ENCODE measurements around the gene FAM83F.
"Not testable (repeated sequence)": the region's sequence is repeated elsewhere in the genome, so short reads cannot be mapped to it uniquely, and the experiment has no call there.

FAM83F gene

DNA sequence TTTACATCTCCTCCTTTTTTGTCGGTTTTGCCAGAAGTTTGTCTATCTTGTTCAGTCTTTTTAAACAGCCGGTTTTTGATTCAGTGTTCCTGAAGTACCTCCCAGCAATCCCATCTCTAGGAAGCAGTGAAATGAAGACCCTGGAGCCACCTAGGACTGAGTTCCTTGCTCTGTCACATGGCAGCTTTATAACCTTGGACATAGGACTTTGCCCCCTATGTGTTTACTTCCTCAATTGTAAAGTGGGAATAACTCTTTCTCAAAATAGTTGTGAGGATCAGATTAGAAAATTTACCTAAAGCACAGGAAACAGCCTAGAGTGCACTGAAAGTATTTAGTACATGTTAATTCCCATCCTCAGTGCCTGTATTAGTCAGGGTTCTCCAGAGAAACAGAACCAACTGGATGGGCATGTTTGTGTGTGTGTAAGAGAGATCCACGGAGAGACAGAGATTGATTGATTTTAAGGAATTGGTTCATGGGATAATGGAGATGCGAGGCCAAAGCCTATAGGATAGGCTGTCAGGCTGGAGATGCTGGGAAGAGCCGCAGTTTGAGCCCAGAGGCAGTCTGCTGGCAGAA lies 20.0 kb downstream of the FAM83F start:
- no peak for DNase-seq (ENCODE audit: low spot score)

- DNase-seq (ENCODE audit: low spot score), result no peak
Observed at GRCh38 chr22:40015358-40015976, 20.7 kb downstream of the FAM83F start.

DNA sequence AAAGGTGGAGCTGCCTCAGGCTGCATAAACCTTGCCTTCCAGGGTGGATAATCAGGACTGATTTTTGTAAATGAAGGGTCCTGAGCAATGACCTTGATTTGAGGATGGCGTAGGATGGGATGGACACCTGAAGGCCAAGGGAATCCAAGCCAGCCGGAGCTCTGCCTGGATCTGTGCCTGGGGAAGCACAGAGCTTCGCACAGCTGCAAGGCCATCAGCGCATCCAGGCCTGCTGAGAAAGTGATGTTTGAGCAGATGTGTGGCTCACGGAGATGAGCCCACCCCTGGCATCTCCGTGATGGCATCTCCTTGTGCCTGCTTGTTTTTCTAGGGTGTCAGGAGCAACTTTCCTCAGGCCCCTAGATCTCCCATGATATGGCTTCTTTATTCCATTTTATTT lies 23.3 kb downstream of the FAM83F start:
- no peak for DNase-seq (ENCODE audit: low spot score)

GRCh38 chr22:40019100-40019499 lies 24.3 kb downstream of the FAM83F start:
- DNase-seq (ENCODE audit: low spot score), result no peak

DNA sequence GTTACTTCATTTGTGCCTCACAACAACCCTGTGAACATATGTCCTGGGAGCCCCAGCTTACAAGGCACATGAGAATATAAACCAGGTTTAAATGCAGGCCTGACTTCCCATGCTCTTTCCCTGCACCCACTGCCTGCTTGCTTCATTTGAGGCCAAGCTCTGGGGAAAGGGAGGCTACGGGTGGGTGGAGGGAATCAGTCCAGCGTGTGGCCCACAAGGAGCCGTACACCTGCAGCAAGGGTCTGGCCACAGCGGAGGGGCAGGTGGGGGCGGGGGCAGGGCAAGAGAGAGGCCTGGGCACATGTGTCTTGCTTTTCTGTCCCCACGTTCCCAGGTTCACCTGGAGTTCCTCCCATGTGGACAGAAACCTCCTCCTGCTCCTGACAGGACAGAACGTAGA lies 26.2 kb downstream of the FAM83F start:
- DNase-seq (ENCODE audit: low spot score), result no peak

DNA sequence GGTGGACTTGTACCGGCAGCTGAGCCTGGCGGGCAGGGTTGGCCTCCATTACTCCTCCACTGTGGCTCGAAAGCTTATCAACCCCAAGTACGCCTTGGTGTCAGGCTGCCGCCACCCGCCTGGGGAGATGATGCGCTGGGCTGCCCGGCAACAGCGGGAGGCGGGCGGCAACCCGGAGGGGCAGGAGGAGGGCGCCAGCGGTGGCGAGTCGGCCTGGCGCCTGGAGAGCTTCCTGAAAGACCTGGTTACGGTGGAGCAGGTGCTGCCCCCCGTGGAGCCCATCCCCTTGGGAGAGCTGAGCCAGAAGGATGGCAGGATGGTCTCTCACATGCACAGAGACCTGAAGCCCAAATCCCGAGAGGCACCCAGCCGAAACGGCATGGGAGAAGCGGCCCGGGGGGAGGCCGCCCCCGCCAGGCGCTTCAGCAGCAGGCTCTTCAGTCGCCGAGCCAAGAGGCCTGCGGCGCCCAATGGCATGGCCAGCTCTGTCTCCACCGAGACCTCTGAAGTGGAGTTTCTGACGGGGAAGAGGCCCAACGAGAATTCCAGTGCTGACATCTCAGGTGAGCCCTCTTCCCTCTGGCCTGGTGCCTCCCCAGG lies 26.7 kb downstream of the FAM83F start:
- no peak for DNase-seq (ENCODE audit: low spot score)

GRCh38 chr22:40022536-40023240 lies 27.9 kb downstream of the FAM83F start:
- no peak for DNase-seq (ENCODE audit: low spot score)

GRCh38 chr22:40023341-40023841 lies 28.6 kb downstream of the FAM83F start:
- DNase-seq (ENCODE audit: low spot score), result no peak

- peak; percentile 68 for DNase-seq (ENCODE audit: low spot score)
Observed at GRCh38 chr22:40024201-40025061, 29.7 kb downstream of the FAM83F start.

- DNase-seq (ENCODE audit: low spot score), result not testable (repeated sequence)
Observed at GRCh38 chr22:40025062-40025379, 30.3 kb downstream of the FAM83F start.

GRCh38 chr22:40025856-40026255 lies 31.1 kb downstream of the FAM83F start:
- no peak for DNase-seq (ENCODE audit: low spot score)

- DNase-seq (ENCODE audit: low spot score), result no peak
Observed at GRCh38 chr22:40026641-40027040, 31.9 kb downstream of the FAM83F start.

DNA sequence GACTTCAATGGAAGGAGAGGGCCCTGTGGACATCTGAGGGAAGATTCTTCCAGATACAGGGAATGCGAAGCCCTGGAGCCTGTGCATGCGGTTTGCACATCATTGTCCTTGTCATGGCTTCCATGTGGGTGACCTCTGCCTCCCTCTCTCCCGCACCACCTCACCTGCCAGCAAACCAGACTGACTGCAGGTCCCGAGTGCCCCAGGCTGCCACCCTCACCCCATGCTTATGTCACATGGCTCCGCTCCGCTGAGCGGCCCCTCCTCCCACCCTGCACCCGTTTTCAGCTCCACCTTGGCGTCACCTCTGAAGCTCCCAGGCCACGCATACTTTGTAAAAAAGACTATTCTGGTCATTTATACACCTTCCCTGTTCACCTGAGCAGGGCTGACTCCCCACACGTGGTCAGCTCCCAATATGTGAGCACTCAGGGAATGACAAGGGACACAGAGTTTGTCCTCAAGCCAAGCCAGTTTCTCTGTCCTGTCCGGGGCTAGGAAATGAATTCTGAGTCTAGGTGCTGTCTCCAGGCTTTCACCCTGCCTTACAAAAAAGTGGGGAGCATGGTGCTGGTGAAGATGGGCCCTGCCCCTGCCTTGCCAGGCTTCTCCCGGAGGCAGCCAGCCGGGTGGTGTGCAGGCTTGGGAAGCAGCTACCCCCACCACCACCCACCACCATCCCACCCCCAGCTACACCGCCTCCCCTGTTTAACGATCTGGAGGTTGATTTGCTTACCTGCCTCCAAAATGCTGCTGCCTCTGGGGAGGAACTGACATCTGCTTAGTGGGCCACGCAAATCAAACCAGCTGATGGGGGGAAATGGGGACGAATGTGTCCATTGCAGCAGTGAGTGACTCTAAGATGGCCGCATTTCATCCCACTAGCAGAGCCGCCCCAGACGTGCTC lies 32.7 kb downstream of the FAM83F start:
- no peak for DNase-seq (ENCODE audit: low spot score)

- DNase-seq (ENCODE audit: low spot score), result no peak
Observed at GRCh38 chr22:40028098-40028425, 33.3 kb downstream of the FAM83F start.

- no peak for DNase-seq (ENCODE audit: low spot score)
Observed at GRCh38 chr22:40029189-40029890, 34.6 kb downstream of the FAM83F start.

DNA sequence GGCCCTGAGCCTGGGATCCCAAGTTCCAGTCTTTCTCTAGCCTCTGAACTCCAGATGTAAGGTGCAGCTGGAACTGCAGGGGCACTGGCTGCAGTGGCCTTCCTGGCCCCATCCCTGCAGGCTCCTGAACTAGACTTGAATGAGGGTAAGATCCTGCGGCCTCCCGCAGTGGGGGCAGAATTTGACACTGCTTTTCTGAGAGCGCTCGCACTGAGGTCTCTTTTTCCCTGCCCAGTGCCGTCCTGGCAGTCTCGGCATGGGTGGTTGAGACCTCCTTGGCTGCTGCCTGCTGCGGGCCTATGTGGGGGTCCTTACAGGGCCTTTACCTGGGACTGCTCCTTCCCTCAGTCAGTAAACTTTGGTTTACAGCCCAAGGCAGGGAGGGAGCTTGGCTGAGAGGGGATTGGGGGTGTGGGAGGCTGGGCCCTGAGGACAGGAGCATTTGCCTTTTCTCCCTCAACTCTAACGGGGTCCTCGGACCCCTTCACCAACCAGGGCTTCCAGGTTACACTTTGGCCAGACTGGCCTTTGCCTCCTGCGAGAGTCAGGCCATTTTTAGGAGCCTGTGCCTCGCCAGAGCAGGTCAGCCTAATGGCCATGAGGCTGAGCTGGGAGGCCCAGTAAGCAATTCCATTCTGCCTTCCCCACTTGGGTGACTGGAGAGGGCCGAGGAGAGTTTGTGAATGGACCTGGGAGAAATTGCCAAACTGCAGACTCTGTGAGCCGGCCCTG lies 35.4 kb downstream of the FAM83F start:
- DNase-seq (ENCODE audit: low spot score), result no peak

DNA sequence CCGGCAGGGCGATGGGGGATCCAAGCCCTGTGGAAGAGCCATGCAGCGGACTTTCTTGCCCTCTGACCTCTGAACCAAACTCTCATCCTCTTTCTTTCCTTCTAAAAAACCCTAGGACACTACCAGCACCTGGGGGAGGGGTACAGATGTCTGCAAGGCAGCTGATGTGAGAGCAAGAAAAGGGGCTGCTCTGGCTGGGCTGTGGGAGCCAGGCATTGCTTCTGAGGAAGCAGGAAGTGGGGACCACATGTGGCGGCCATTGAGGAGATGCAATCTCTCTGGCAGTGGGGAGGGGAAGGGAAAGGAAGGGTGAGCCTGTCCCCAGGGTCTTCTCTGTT lies 36.0 kb downstream of the FAM83F start:
- DNase-seq (ENCODE audit: low spot score), result no peak

GRCh38 chr22:40031766-40032470 lies 37.2 kb downstream of the FAM83F start:
- no peak for DNase-seq (ENCODE audit: low spot score)

Data from SK-N-DZ (cell line).